ENCODE measurements around the gene L3MBTL1.

The L3MBTL1 gene

GRCh38 chr20:43530321-43531090, 23.0 kb downstream of the L3MBTL1 start:
- TF ChIP-seq CTCF (IDR thresholded peaks at IDR 0.05; ENCODE audit: low read depth, low read length, missing control alignments): no peak
- no peak for DNase-seq (ENCODE audit: low read depth)
- no peak overlapping the region for H3K4me3 ChIP-seq (ENCODE audit: low read depth, low read length)

DNA sequence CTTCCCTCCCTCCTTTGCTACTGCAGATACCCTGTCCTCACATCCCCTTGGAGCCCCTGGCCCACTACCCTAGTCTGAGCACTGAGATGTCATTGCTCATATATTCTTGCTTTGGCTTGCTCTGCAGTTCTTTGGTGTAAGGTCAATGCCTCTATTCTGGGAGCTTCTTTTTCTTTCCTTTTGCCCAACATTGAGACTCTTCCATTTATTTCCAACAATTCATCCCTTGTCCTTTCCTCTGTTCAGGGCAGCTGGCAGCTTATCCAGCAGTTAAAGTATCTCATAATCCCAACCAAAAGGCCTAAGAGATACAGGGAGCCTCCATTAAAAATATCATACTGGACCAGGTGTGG, 23.6 kb downstream of the L3MBTL1 start:
- TF ChIP-seq CTCF (IDR thresholded peaks at IDR 0.05; ENCODE audit: low read depth, low read length, missing control alignments): no peak
- H3K4me3 ChIP-seq (ENCODE audit: low read depth, low read length): no peak overlapping the region
- no peak for DNase-seq (ENCODE audit: low read depth)

DNA sequence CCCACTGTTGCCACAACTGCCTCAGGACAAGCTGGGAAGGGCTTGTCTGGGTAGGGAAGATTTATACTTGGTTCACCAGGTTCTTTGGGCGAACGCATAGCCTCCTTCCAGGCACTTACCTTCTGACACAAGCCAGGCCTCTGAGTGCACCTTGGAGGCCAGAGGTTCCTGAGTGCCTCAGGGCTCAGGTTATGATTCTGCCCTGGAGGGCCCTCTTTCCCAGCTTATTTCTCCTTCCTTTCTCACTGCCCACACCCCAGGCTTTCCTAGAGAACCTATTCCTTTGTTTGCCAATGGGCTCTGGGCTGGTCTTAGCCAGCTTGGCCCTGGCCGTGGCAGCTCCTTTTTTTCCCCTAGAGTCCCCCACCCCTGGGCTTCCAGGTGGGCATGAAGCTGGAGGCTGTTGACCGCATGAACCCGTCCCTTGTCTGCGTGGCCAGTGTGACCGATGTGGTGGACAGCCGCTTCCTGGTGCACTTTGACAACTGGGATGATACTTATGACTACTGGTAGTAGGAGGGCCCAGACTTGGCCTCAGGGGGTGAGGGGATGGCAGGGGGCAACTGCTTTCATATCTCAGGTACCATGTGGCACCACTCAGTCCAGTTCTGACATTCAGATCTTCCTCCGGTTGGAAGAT, 25.0 kb downstream of the L3MBTL1 start:
- TF ChIP-seq CTCF (IDR thresholded peaks at IDR 0.05; ENCODE audit: low read depth, low read length, missing control alignments): no peak

DNA sequence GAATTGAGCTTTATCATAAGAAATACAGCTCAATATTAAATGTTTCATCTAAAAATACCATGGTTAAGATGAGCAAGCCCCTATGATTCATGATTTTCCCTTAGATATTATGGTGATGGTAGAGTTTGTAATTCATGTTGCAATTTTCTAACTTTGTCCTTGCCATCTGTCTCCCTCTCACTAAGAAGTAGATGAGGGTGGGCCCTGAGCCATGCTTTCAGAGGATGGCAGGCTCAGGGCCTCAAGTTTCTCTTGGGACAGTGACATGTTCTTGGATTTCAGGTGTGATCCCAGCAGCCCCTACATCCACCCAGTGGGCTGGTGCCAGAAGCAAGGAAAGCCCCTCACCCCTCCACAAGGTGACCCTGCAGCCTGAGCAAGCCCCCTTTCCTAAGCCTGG, 25.6 kb downstream of the L3MBTL1 start:
- no peak for DNase-seq (ENCODE audit: low read depth)
- TF ChIP-seq CTCF (IDR thresholded peaks at IDR 0.05; ENCODE audit: low read depth, low read length, missing control alignments): no peak
- no peak overlapping the region for H3K4me3 ChIP-seq (ENCODE audit: low read depth, low read length)

More for the DNA sequence above, 25.0 kb downstream of the L3MBTL1 start:
- DNase-seq (ENCODE audit: low read depth): no peak
- no peak overlapping the region for H3K4me3 ChIP-seq (ENCODE audit: low read depth, low read length)

GRCh38 chr20:43534016-43534415, 26.5 kb downstream of the L3MBTL1 start:
- H3K4me3 ChIP-seq (ENCODE audit: low read depth, low read length): no peak overlapping the region
- no peak for TF ChIP-seq CTCF (IDR thresholded peaks at IDR 0.05; ENCODE audit: low read depth, low read length, missing control alignments)
- DNase-seq (ENCODE audit: low read depth): no peak

GRCh38 chr20:43534791-43535350, 27.4 kb downstream of the L3MBTL1 start:
- H3K4me3 ChIP-seq (ENCODE audit: low read depth, low read length): no peak overlapping the region
- no peak for DNase-seq (ENCODE audit: low read depth)
- TF ChIP-seq CTCF (IDR thresholded peaks at IDR 0.05; ENCODE audit: low read depth, low read length, missing control alignments): no peak

All from GM12864 (cell line).